Subcutaneous adipose tissue (tissue), 4 donors: ENCODE results near the gene PRRX1. TPM values are rescaled to one million over a fixed set of nuclear protein-coding genes. Genes with fewer than 3 reads are reported as not detected.

ENCODE experiments used
- CTCF ChIP-seq: fragments of 450-650 bp; IDR thresholded peaks from one replicate; pipeline ENCODE4 v1.5.1; 2016; ENCODE audit warnings: low read depth, mild to moderate bottlenecking, control low read depth, antibody characterized with exemption, moderate library complexity
- total RNA-seq, 4 donors: library from RNA; depleted of rRNA; stranded (reverse); fragments of >200 nt; gene quantifications; one replicate each; pipeline ENCODE4 v1.1.0, GENCODE V29; 2016

The PRRX1 gene
- total RNA-seq, 4 donors from 2014 or later, result 75.3 to 115 (median 87.3) TPM

- TF ChIP-seq CTCF, result no peak
These were observed 47.8 kb downstream of the PRRX1 start for GRCh38 chr1:170711682-170712081.

- TF ChIP-seq CTCF, result no peak
These were observed 50.2 kb downstream of the PRRX1 start for GRCh38 chr1:170714163-170714562.

- no peak for TF ChIP-seq CTCF
These were observed 51.0 kb downstream of the PRRX1 start for GRCh38 chr1:170714938-170715337.

- no peak for TF ChIP-seq CTCF
These were observed 53.0 kb downstream of the PRRX1 start for GRCh38 chr1:170716835-170717429.

- no peak for TF ChIP-seq CTCF
These were observed 56.7 kb downstream of the PRRX1 start for GRCh38 chr1:170720661-170721060.

- no peak for TF ChIP-seq CTCF
These were observed 57.7 kb downstream of the PRRX1 start for GRCh38 chr1:170721621-170722020.

- TF ChIP-seq CTCF, result no peak
These were observed 59.6 kb downstream of the PRRX1 start for GRCh38 chr1:170723518-170723917.
